Endodermal cell (in vitro differentiated cells): Measurements from ENCODE around the gene COQ10B. TPM values are rescaled to one million over a fixed set of nuclear protein-coding genes. Genes with fewer than 3 reads are reported as not detected.

Source experiments
- DNase-seq: peaks from one replicate; pipeline ENCODE4 v3.0.0-alpha.2; 2017
- H3K27ac ChIP-seq: 2 replicates; pipeline ENCODE4 v1.5.1; 2013; ENCODE audit warnings: mild to moderate bottlenecking, low read depth, low read length, moderate library complexity
- H3K27me3 ChIP-seq: 2 replicates; pipeline ENCODE4 v1.6.1; 2013; ENCODE audit warnings: mild to moderate bottlenecking, low read length, moderate library complexity; ENCODE audit not compliant: insufficient read depth, control insufficient read depth, poor library complexity, severe bottlenecking
- H3K36me3 ChIP-seq: 2 replicates; pipeline ENCODE4 v1.7.0; 2013; ENCODE audit warnings: mild to moderate bottlenecking, low read length, moderate library complexity; ENCODE audit not compliant: control insufficient read depth, insufficient read depth
- H3K4me1 ChIP-seq: one replicate; pipeline ENCODE4 v1.7.0; 2013; ENCODE audit warnings: low read length; ENCODE audit not compliant: control insufficient read depth, insufficient read depth
- H3K4me3 ChIP-seq: 2 replicates; pipeline ENCODE4 v1.5.1; 2013; ENCODE audit warnings: mild to moderate bottlenecking, low read length, moderate library complexity
- H3K9ac ChIP-seq: 2 replicates; pipeline ENCODE4 v1.6.1; 2013; ENCODE audit warnings: mild to moderate bottlenecking, low read length, moderate library complexity; ENCODE audit not compliant: poor library complexity, severe bottlenecking; ENCODE audit errors: extremely low read depth
- H3K9me3 ChIP-seq: 2 replicates; pipeline ENCODE4 v1.6.1; 2013; ENCODE audit warnings: mild to moderate bottlenecking, low read length, moderate library complexity; ENCODE audit not compliant: control insufficient read depth
- H3K27ac Mint-ChIP-seq: 2 replicates; pipeline ENCODE4 v1.8.0; 2020; ENCODE audit warnings: mixed read lengths
- H3K27me3 Mint-ChIP-seq: 2 replicates; pipeline ENCODE4 v1.8.0; 2021; ENCODE audit warnings: mild to moderate bottlenecking, mixed read lengths; ENCODE audit not compliant: insufficient read depth
- H3K36me3 Mint-ChIP-seq: 2 replicates; pipeline ENCODE4 v1.8.0; 2020; ENCODE audit warnings: low read depth, mixed read lengths
- H3K4me1 Mint-ChIP-seq: 2 replicates; pipeline ENCODE4 v1.8.0; 2020; ENCODE audit warnings: mixed read lengths
- H3K4me3 Mint-ChIP-seq: 2 replicates; pipeline ENCODE4 v1.8.0; 2020; ENCODE audit warnings: mild to moderate bottlenecking, moderate library complexity, mixed read lengths
- H3K9me3 Mint-ChIP-seq: 2 replicates; pipeline ENCODE4 v1.8.0; 2020; ENCODE audit warnings: mild to moderate bottlenecking, mixed read lengths
- WGBS, 2 experiments: methylation state at CpG; one replicate each; pipeline versions ENCODE4 v1.1.5 to v1.1.7; 2013; ENCODE audit warnings: missing lambda C conversion rate in 2 of 2, mixed read lengths in 1 of 2; ENCODE audit not compliant: insufficient coverage in 1 of 2, insufficient read length in 1 of 2; 5-methylcytosine and 5-hydroxymethylcytosine counted together
- total RNA-seq, 2 donors: library from RNA; stranded (reverse); fragmentation: NEBNext Ultra II Directional in 1 of 2; extraction: Animal tissue kit (Norgen Biotek cat#: 25700) in 1 of 2; gene quantifications; 2 replicates in 1 of 2; 3 replicates in 1 of 2; pipeline ENCODE4 v1.2.1, GENCODE V29; 2021
- TF ChIP-seq, protein P1 (sequence below): fragments of 200-600 bp; sonication (generic); conservative IDR thresholded peaks from 2 replicates; pipeline ENCODE4 v1.5.0; 2021; ENCODE audit warnings: antibody characterized with exemption, mild to moderate bottlenecking

Gene COQ10B
- total RNA-seq, 2 donors from 2014 or later, result 17.5 to 17.9 TPM

DNA sequence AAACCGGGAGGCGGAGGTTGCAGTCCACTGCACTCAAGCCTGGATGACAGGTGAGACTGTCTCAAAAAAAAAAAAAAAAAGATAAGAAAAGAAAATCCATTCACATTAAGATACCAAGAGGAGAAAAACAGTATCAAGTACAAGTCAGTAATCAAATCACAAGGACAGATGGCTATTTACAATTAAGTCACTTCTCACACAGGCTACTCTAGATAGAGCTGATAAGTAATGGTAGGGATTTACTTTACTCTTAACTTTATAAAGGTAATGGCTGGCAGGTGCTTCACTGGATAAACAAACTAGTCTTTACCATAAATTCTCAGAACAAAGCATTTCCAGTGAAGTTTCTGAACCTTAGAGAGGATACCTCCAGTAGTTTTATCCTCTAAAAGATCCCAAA is 30.0 kb upstream of the COQ10B start:
- DNase-seq, result no peak
- WGBS, 2 experiments, result 93% methylated on average over 2 of the region's 2 CpGs; no CpG with 5 or more reads in 1 of the 2 experiments

DNA sequence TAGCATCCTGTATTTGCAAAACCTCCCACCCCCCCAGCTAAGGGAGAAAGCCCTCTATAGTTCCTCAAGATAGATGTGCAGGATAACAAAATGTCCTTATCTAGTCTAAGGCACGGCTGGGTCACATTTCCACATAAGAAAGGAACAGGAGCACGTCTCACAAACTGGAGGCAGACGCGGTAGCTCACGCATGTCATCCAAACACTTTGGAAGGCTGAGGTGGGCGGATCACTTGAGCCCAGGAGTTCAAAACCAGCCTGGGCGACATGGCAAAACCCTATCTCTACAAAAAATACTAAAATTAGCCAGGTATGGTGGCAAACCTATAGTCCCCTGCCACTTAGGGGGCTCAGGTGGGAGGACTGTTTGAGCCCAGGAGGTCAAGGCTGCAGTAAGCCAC is 27.8 kb upstream of the COQ10B start:
- Mint-ChIP-seq H3K4me1 (peaks cover 25% of the 10 kb centered on the region), H3K27ac (peak overlapping the region; percentile 3), H3K9me3 (no peaks in the 10 kb centered on the region), H3K27me3 (no peaks in the 10 kb centered on the region), H3K36me3 (peaks cover 35% of the 10 kb centered on the region), H3K4me3 (no peak overlapping the region)
- TF ChIP-seq, protein P1, sequence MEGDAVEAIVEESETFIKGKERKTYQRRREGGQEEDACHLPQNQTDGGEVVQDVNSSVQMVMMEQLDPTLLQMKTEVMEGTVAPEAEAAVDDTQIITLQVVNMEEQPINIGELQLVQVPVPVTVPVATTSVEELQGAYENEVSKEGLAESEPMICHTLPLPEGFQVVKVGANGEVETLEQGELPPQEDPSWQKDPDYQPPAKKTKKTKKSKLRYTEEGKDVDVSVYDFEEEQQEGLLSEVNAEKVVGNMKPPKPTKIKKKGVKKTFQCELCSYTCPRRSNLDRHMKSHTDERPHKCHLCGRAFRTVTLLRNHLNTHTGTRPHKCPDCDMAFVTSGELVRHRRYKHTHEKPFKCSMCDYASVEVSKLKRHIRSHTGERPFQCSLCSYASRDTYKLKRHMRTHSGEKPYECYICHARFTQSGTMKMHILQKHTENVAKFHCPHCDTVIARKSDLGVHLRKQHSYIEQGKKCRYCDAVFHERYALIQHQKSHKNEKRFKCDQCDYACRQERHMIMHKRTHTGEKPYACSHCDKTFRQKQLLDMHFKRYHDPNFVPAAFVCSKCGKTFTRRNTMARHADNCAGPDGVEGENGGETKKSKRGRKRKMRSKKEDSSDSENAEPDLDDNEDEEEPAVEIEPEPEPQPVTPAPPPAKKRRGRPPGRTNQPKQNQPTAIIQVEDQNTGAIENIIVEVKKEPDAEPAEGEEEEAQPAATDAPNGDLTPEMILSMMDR, result no peak
- H3K9me3 ChIP-seq, result no peaks in the 10 kb centered on the region
- peaks cover 8% of the 10 kb centered on the region for H3K4me1 ChIP-seq
- DNase-seq, result no peak
- H3K4me3 ChIP-seq, result no peak overlapping the region
- no peak overlapping the region for H3K27ac ChIP-seq
- 92 to 96% methylated on average over 6 to 7 of the region's 7 CpGs for WGBS, 2 experiments
- H3K36me3 ChIP-seq, result peaks cover 51% of the 10 kb centered on the region
- H3K27me3 ChIP-seq, result no peaks in the 10 kb centered on the region
- H3K9ac ChIP-seq, result no peak overlapping the region

More for the DNA sequence above, 30.0 kb upstream of the COQ10B start:
- Mint-ChIP-seq H3K9me3 (no peaks in the 10 kb centered on the region), H3K36me3 (peaks cover 31% of the 10 kb centered on the region), H3K27me3 (no peaks in the 10 kb centered on the region), H3K4me3 (no peak overlapping the region), H3K27ac (no peak overlapping the region), H3K4me1 (peaks cover 24% of the 10 kb centered on the region)
- H3K9ac ChIP-seq, result no peak overlapping the region
- H3K36me3 ChIP-seq, result peaks cover 62% of the 10 kb centered on the region
- peak overlapping the region; percentile 46 for H3K4me3 ChIP-seq
- no peaks in the 10 kb centered on the region for H3K9me3 ChIP-seq
- H3K4me1 ChIP-seq, result peaks cover 8% of the 10 kb centered on the region
- H3K27ac ChIP-seq, result no peak overlapping the region
- no peaks in the 10 kb centered on the region for H3K27me3 ChIP-seq
- TF ChIP-seq, protein P1, result no peak

- H3K9ac ChIP-seq, result no peak overlapping the region
- Mint-ChIP-seq H3K27me3 (no peaks in the 10 kb centered on the region), H3K27ac (peak overlapping the region; percentile 35), H3K9me3 (no peaks in the 10 kb centered on the region), H3K4me1 (peaks cover 35% of the 10 kb centered on the region), H3K36me3 (peaks cover 27% of the 10 kb centered on the region), H3K4me3 (no peak overlapping the region)
- H3K9me3 ChIP-seq, result no peaks in the 10 kb centered on the region
- no peak overlapping the region for H3K4me3 ChIP-seq
- no peak for DNase-seq
- H3K27me3 ChIP-seq, result no peaks in the 10 kb centered on the region
- 89% methylated on average over 2 of the region's 2 CpGs; no CpG with 5 or more reads in 1 of the 2 experiments for WGBS, 2 experiments
- TF ChIP-seq, protein P1, result no peak
- peaks cover 37% of the 10 kb centered on the region for H3K36me3 ChIP-seq
- no peak overlapping the region for H3K27ac ChIP-seq
- H3K4me1 ChIP-seq, result peaks cover 8% of the 10 kb centered on the region
These were observed 26.4 kb upstream of the COQ10B start for GRCh38 chr2:197426723-197427603.
